Neural cell (in vitro differentiated cells): ENCODE measurements around the gene FAM124B.

ENCODE experiments used
- CTCF ChIP-seq: fragments of 450-650 bp; IDR thresholded peaks from 2 replicates; pipeline ENCODE4 v1.5.1; 2014; ENCODE audit warnings: antibody characterized with exemption, mild to moderate bottlenecking, moderate library complexity; ENCODE audit not compliant: poor library complexity, severe bottlenecking
- EP300 ChIP-seq: fragments of 450-650 bp; conservative IDR thresholded peaks from 2 replicates; pipeline ENCODE4 v1.6.1; 2014; ENCODE audit warnings: antibody characterized with exemption, mild to moderate bottlenecking, moderate library complexity; ENCODE audit not compliant: poor library complexity, severe bottlenecking
- EZH2 ChIP-seq: fragments of 200-600, 300-800 bp; shearing (Covaris generic), sonication (generic); IDR thresholded peaks from 2 replicates; pipeline ENCODE4 v1.6.1; 2014; ENCODE audit warnings: antibody characterized with exemption, low read length, borderline replicate concordance, mild to moderate bottlenecking; ENCODE audit not compliant: insufficient read depth, poor library complexity, severe bottlenecking
- MXI1 ChIP-seq: fragments of 450-650 bp; conservative IDR thresholded peaks from 2 replicates; pipeline ENCODE4 v1.6.1; 2014; ENCODE audit warnings: antibody characterized with exemption, mild to moderate bottlenecking; ENCODE audit not compliant: poor library complexity, severe bottlenecking
- POLR2AphosphoS5 ChIP-seq: IDR thresholded peaks from 2 replicates; pipeline ENCODE4 v1.6.1; 2012
- RAD21 ChIP-seq: fragments of 450-650 bp; conservative IDR thresholded peaks from 2 replicates; pipeline ENCODE4 v1.6.1; 2014; ENCODE audit warnings: antibody characterized with exemption, mild to moderate bottlenecking, moderate library complexity
- REST ChIP-seq: IDR thresholded peaks from 2 replicates; pipeline ENCODE4 v1.6.1; 2012; ENCODE audit warnings: borderline replicate concordance
- SMC3 ChIP-seq: fragments of 450-650 bp; conservative IDR thresholded peaks from 2 replicates; pipeline ENCODE4 v1.6.1; 2014; ENCODE audit warnings: antibody characterized with exemption, mild to moderate bottlenecking, moderate library complexity; ENCODE audit not compliant: poor library complexity
- TAF1 ChIP-seq: IDR thresholded peaks from 2 replicates; pipeline ENCODE4 v1.6.1; 2012; ENCODE audit warnings: low read depth

DNA sequence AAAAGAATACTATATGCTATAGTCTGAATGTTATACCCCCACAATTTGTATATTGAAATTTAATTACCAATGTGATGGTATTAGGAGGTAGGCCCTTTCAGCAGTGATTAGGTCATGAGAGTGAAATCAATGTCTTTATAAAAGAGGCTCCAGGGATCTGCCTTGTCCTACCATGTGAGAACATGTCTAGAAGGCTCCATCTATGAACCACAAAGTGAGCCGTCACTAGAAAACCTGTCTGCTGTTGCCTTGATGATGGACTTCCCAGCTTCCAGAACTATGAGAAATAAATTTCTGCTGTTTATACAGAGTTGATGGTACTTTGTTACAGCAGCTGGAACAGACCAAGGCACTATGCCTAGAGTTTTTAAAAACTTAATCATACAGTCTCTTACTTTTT is 46.3 kb upstream of the FAM124B start:
- no peak for TF ChIP-seq CTCF
- TF ChIP-seq EZH2: no peak
- TF ChIP-seq POLR2AphosphoS5: no peak
- no peak for TF ChIP-seq SMC3
- no peak for TF ChIP-seq RAD21
- TF ChIP-seq REST: no peak
- no peak for TF ChIP-seq MXI1
- TF ChIP-seq TAF1: no peak
- TF ChIP-seq EP300: no peak
